H1 (cell line): ENCODE measurements around the gene KTN1. TPM values are rescaled to one million over a fixed set of nuclear protein-coding genes. Genes with fewer than 3 reads are reported as not detected.

Experiments used
- CTCF ChIA-PET: fragments of 300-600 bp; sonication (Branson Sonifier 250); formaldehyde crosslinking; loops from one replicate; lab custom pipeline; 2021; ENCODE audit not compliant: partially characterized antibody; lab: Charles Lee
- POLR2A ChIA-PET: fragments of 300-600 bp; sonication (Branson Sonifier 250); formaldehyde crosslinking; loops from one replicate; lab custom pipeline; 2021; ENCODE audit warnings: inconsistent platforms; ENCODE audit not compliant: partially characterized antibody; lab: Charles Lee
- DNase-seq, 2 experiments: peaks; one replicate each; pipeline versions ENCODE4 v3.0.0 to v3.0.0-alpha.2; 2010 to 2022; ENCODE audit warnings: low spot score in 2 of 2, low read depth in 1 of 2, mixed read lengths in 1 of 2
- FAIRE-seq: peaks from 2 replicates; lab custom pipeline; 2011; peaks lifted over from hg19 to GRCh38; lab: Jason Lieb, UNC
- H2AFZ ChIP-seq: 2 replicates; pipeline ENCODE4 v1.8.1; 2012; ENCODE audit warnings: low read length, inconsistent platforms
- H2AK5ac ChIP-seq: 2 replicates; pipeline ENCODE4 v1.6.1; 2013; ENCODE audit warnings: low read depth, low read length
- H2BK120ac ChIP-seq: replicated peaks from 2 replicates; pipeline ENCODE3; 2013; ENCODE audit warnings: low read depth, low read length, inconsistent platforms
- H2BK12ac ChIP-seq: 2 replicates; pipeline ENCODE4 v1.6.1; 2013; ENCODE audit warnings: low read depth, low read length
- H2BK15ac ChIP-seq: 2 replicates; pipeline ENCODE4 v1.6.1; 2013; ENCODE audit warnings: low read length
- H2BK20ac ChIP-seq: 2 replicates; pipeline ENCODE4 v1.6.1; 2013; ENCODE audit warnings: low read length
- H2BK5ac ChIP-seq: 2 replicates; pipeline ENCODE4 v1.6.1; 2013; ENCODE audit warnings: low read depth, low read length
- H3K14ac ChIP-seq: 2 replicates; pipeline ENCODE4 v1.6.1; 2013; ENCODE audit warnings: inconsistent platforms; ENCODE audit not compliant: insufficient read length
- H3K18ac ChIP-seq: 2 replicates; pipeline ENCODE4 v1.6.1; 2013; ENCODE audit warnings: low read length; ENCODE audit errors: extremely low read depth
- H3K23ac ChIP-seq: 2 replicates; pipeline ENCODE4 v1.6.1; 2013; ENCODE audit warnings: inconsistent platforms; ENCODE audit not compliant: insufficient read length
- H3K23me2 ChIP-seq: 2 replicates; pipeline ENCODE4 v1.6.1; 2013; ENCODE audit warnings: low read depth, low read length
- H3K27ac ChIP-seq: 2 replicates; pipeline ENCODE4 v1.6.1; 2011; ENCODE audit warnings: low read depth, low read length, inconsistent platforms
- H3K27me3 ChIP-seq, 4 experiments: replicated peaks in 1 of 4; 1 replicate in 1 of 4; 2 replicates in 3 of 4; pipeline versions ENCODE4 v1.6.1 to v1.8.1; 2011 to 2013; ENCODE audit warnings: low read length in 3 of 4, mild to moderate bottlenecking in 3 of 4, inconsistent platforms in 2 of 4, mixed read lengths in 2 of 4, moderate library complexity in 1 of 4; ENCODE audit not compliant: control insufficient read depth in 3 of 4, insufficient read depth in 3 of 4; ENCODE audit errors: extremely low read depth in 1 of 4
- H3K36me3 ChIP-seq, 4 experiments: 2 replicates each; pipeline versions ENCODE4 v1.6.1 to v1.8.1; 2011 to 2013; ENCODE audit warnings: mild to moderate bottlenecking in 4 of 4, low read length in 3 of 4, moderate library complexity in 2 of 4, control low read depth in 1 of 4, inconsistent platforms in 1 of 4; ENCODE audit not compliant: insufficient read depth in 4 of 4, control insufficient read depth in 2 of 4
- H3K4ac ChIP-seq: replicated peaks from 2 replicates; pipeline ENCODE3; 2013; ENCODE audit warnings: low read length, low read depth, mixed read lengths, inconsistent platforms; ENCODE audit not compliant: insufficient read length
- H3K4me1 ChIP-seq, 4 experiments: replicated peaks in 1 of 4; 1 replicate in 1 of 4; 2 replicates in 3 of 4; pipeline versions ENCODE4 v1.6.1 to v1.8.1; 2011 to 2013; ENCODE audit warnings: low read length in 3 of 4, inconsistent platforms in 2 of 4, mixed read lengths in 1 of 4; ENCODE audit not compliant: insufficient read depth in 4 of 4, control insufficient read depth in 3 of 4
- H3K4me2 ChIP-seq, 2 experiments: 2 replicates each; pipeline versions ENCODE4 v1.6.1 to v1.8.1; 2011 to 2013; ENCODE audit warnings: low read depth in 2 of 2, low read length in 2 of 2, control low read depth in 1 of 2, inconsistent platforms in 1 of 2, mild to moderate bottlenecking in 1 of 2; ENCODE audit not compliant: insufficient read depth in 1 of 2
- H3K4me3 ChIP-seq, 4 experiments: fragments of 200-600, 300-600 bp in 1 of 4; sonication (generic), shearing (Covaris generic), sonication (Bioruptor Twin) in 1 of 4; 2 replicates each; pipeline versions ENCODE4 v1.5.1 to v1.8.1; 2011 to 2016; ENCODE audit warnings: low read length in 4 of 4, low read depth in 3 of 4, control low read depth in 2 of 4, inconsistent platforms in 2 of 4, mild to moderate bottlenecking in 2 of 4, mixed read lengths in 1 of 4, moderate library complexity in 1 of 4; ENCODE audit not compliant: insufficient read depth in 2 of 4; ENCODE audit errors: extremely low read depth in 1 of 4
- H3K56ac ChIP-seq: replicated peaks from 2 replicates; pipeline ENCODE3; 2013; ENCODE audit warnings: low read depth, mild to moderate bottlenecking, mixed read lengths, low read length, inconsistent platforms; ENCODE audit not compliant: insufficient read length
- H3K79me1 ChIP-seq: 2 replicates; pipeline ENCODE4 v1.6.1; 2013; ENCODE audit warnings: low read depth, low read length, control low read depth
- H3K79me2 ChIP-seq, 2 experiments: 2 replicates each; pipeline versions ENCODE4 v1.6.1 to v1.8.1; 2012 to 2013; ENCODE audit warnings: low read length in 2 of 2, mild to moderate bottlenecking in 2 of 2, inconsistent platforms in 1 of 2; ENCODE audit not compliant: insufficient read depth in 2 of 2, control insufficient read depth in 1 of 2
- H3K9ac ChIP-seq, 4 experiments: replicated peaks in 1 of 4; 1 replicate in 1 of 4; 2 replicates in 3 of 4; pipeline versions ENCODE4 v1.6.1 to v1.8.1; 2011 to 2013; ENCODE audit warnings: low read depth in 3 of 4, low read length in 3 of 4, control low read depth in 2 of 4, mild to moderate bottlenecking in 2 of 4, moderate library complexity in 2 of 4, inconsistent platforms in 1 of 4; ENCODE audit errors: extremely low read depth in 1 of 4
- H3K9me3 ChIP-seq, 2 experiments: 2 replicates each; pipeline versions ENCODE4 v1.6.1 to v1.8.1; 2012 to 2013; ENCODE audit warnings: mild to moderate bottlenecking in 2 of 2, moderate library complexity in 2 of 2, control low read depth in 1 of 2, inconsistent platforms in 1 of 2, low read depth in 1 of 2, low read length in 1 of 2, mixed read lengths in 1 of 2; ENCODE audit not compliant: insufficient read depth in 2 of 2
- H4K20me1 ChIP-seq, 2 experiments: replicated peaks in 1 of 2; 2 replicates each; pipeline versions ENCODE3 to v1.8.1; 2011 to 2013; ENCODE audit warnings: inconsistent platforms in 2 of 2, low read length in 2 of 2, mild to moderate bottlenecking in 1 of 2; ENCODE audit not compliant: insufficient read depth in 2 of 2, control insufficient read depth in 1 of 2
- H4K5ac ChIP-seq: 2 replicates; pipeline ENCODE4 v1.6.1; 2013; ENCODE audit warnings: low read length, low read depth, mixed read lengths, inconsistent platforms; ENCODE audit not compliant: insufficient read length
- H4K8ac ChIP-seq: 2 replicates; pipeline ENCODE4 v1.8.0; 2013; ENCODE audit warnings: mild to moderate bottlenecking, moderate library complexity, low read length, inconsistent platforms; ENCODE audit not compliant: insufficient read depth; ENCODE audit errors: extremely low read depth
- H4K91ac ChIP-seq: replicated peaks from 2 replicates; pipeline ENCODE3; 2013; ENCODE audit warnings: low read length, mixed read lengths, inconsistent platforms; ENCODE audit not compliant: insufficient read length
- BACH1 ChIP-seq: IDR thresholded peaks from 2 replicates; pipeline ENCODE4 v1.6.1; 2012; ENCODE audit warnings: low read length, improper control_type of control experiment
- CBX8 ChIP-seq: fragments of 300-800, 300-1000 bp; sonication (generic); IDR thresholded peaks from 2 replicates; pipeline ENCODE4 v1.7.1; 2016; ENCODE audit warnings: low read depth, low read length, borderline replicate concordance
- CTBP2 ChIP-seq: IDR thresholded peaks from 2 replicates; pipeline ENCODE4 v1.7.0; 2011; ENCODE audit warnings: borderline replicate concordance, mild to moderate bottlenecking, moderate library complexity, mixed read lengths, low read length; ENCODE audit not compliant: insufficient read depth, insufficient read length
- TBP ChIP-seq: IDR thresholded peaks from 2 replicates; pipeline ENCODE4 v1.6.1; 2011; ENCODE audit warnings: low read depth, low read length, improper control_type of control experiment
- TEAD4 ChIP-seq: IDR thresholded peaks from 2 replicates; pipeline ENCODE4 v1.6.1; 2012; ENCODE audit warnings: low read depth, low read length, inconsistent platforms, mixed read lengths
- WGBS, 2 experiments: shearing (Covaris generic) in 1 of 2; methylation state at CpG; one replicate each; pipeline versions ENCODE4 v1.1.6 to v1.1.7; 2013 to 2015; ENCODE audit warnings: low lambda C conversion rate in 2 of 2, mixed read lengths in 2 of 2, inconsistent platforms in 1 of 2, low coverage in 1 of 2, missing lambda C conversion rate in 1 of 2; ENCODE audit not compliant: insufficient replicate concordance in 2 of 2, insufficient coverage in 1 of 2, insufficient read length in 1 of 2; ENCODE audit errors: extremely low coverage in 1 of 2, missing lambda C conversion rate in 1 of 2; 5-methylcytosine and 5-hydroxymethylcytosine counted together
- polyA plus RNA-seq, 7 experiments: library from polyadenylated mRNA; depleted of rRNA in 3 of 7; stranded (reverse) in 5 of 7; unstranded in 2 of 7; fragments of >200 nt in 5 of 7; fragments of 200-250 nt in 2 of 7; gene quantifications; 1 replicate in 5 of 7; 2 replicates in 1 of 7; 4 replicates in 1 of 7; pipeline versions ENCODE4 v1.2.1 to v1.2.3, GENCODE V29; 2011 to 2013; ENCODE audit warnings: missing spikeins in 2 of 7, mixed read lengths in 2 of 7
- total RNA-seq: library from RNA; stranded (reverse); fragmentation: NEBNext Ultra II Directional; extraction: Animal tissue kit (Norgen Biotek cat#: 25700); gene quantifications from 2 replicates; pipeline ENCODE4 v1.2.1, GENCODE V29; 2021

KTN1 gene
- total and polyA plus RNA-seq, 2 of the 8 experiments (the other 6 are each of a cell fraction or from before 2014, with no cell fraction given) = 15.4 to 151 TPM

DNA sequence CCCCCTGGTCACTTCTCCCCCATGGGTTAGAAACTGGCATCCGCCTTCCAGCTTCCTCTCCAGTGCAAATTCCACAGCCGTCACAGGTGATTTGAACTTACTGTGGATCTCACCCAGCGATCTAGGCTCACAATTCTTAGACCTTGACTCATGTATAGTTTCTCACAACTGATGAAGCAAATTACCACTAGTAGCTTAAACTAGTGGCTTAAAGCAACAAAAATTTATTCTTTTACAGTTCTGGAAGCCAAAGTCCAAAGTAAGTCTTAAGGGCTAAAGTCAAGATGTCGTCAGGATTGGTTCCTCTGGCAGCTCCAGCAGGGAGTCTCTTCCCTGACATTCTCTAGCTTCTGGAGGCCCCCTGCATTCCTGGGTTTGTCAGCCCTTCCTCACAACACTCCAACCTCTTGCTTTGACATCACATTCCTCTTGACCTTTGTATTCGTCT, 117.4 kb downstream of the KTN1 start:
- no peak for FAIRE-seq

More for the DNA sequence above, 117.4 kb downstream of the KTN1 start:
- Histone ChIP-seq H3K4ac (no peak overlapping the region), H2BK15ac (no peak overlapping the region), H3K23me2 (no peaks in the 10 kb centered on the region), H3K79me1 (no peaks in the 10 kb centered on the region), H2AFZ (no peak overlapping the region), H3K14ac (no peak overlapping the region), H3K23ac (no peak overlapping the region), H2BK12ac (no peak overlapping the region), H4K8ac (no peak overlapping the region), H2BK5ac (no peak overlapping the region), H3K36me3 (no peaks in the 10 kb centered on the region), H2BK120ac (no peak overlapping the region), H3K9ac (no peak overlapping the region), H3K4me3 (no peak overlapping the region), H3K4me2 (no peak overlapping the region), H3K56ac (no peak overlapping the region), H3K79me2 (no peaks in the 10 kb centered on the region), H4K91ac (no peak overlapping the region), H3K27me3 (no peaks in the 10 kb centered on the region), H3K9me3 (no peaks in the 10 kb centered on the region), H2BK20ac (no peak overlapping the region), H4K20me1 (no peaks in the 10 kb centered on the region), H2AK5ac (no peak overlapping the region), H3K27ac (no peak overlapping the region), H4K5ac (no peak overlapping the region), H3K4me1 (peaks cover 0 to 6% (median 0%) of the 10 kb centered on the region in 4 experiments; a peak in 2 of 7 replicates), H3K18ac (no peak overlapping the region)
- TF ChIP-seq TEAD4 = 0 out of 2 replicates have a peak, but pooled peaks have one; percentile 49
- TF ChIP-seq CBX8 = no peak
- no peak for TF ChIP-seq TBP
- no peak for TF ChIP-seq BACH1
- TF ChIP-seq CTBP2 = no peak
- ChIA-PET POLR2A (interaction anchor here (0.7 kb wide), 1 partner anchor 16 kb away, joined by 3 read pairs; no protein-coding TSS in a partner anchor), CTCF (interaction anchor here (0.7 to 2.3 kb wide), 4 partner anchors 28 to 260 kb away, joined by 3 to 9 read pairs (median 4); no protein-coding TSS in a partner anchor)
- WGBS, 2 experiments = 92% methylated on average over 5 of the region's 5 CpGs; no CpG with 5 or more reads in 1 of the 2 experiments
- DNase-seq = no peak
